Activated T-cell treated with anti-CD3 and anti-CD28 coated beads, Interleukin-2, amount 50 U/mL, for 72 hours (primary cell): ENCODE results near the gene LCMT1. TPM values are rescaled to one million over a fixed set of nuclear protein-coding genes. Genes with fewer than 3 reads are reported as not detected.

Source experiments
- ATAC-seq, 2 donors: fragments of 150-1000 bp; cut with Tn5 transposase; replicated peaks in 1 of 2; 2 replicates each; pipeline ENCODE4 v1.10.0; 2021; ENCODE audit warnings: moderate library complexity in 2 of 2, mild to moderate bottlenecking in 1 of 2
- DNase-seq, 2 donors: peaks; one replicate each; pipeline ENCODE4 v3.0.0; 2021 to 2022; ENCODE audit warnings: mixed read lengths in 1 of 2
- H3K27ac Mint-ChIP-seq: one replicate; pipeline ENCODE4 v1.8.0; 2022; ENCODE audit warnings: mild to moderate bottlenecking, moderate library complexity, mixed read lengths
- H3K27me3 Mint-ChIP-seq: one replicate; pipeline ENCODE4 v1.8.0; 2022; ENCODE audit warnings: low read depth, mixed read lengths
- H3K36me3 Mint-ChIP-seq, 2 donors: one replicate each; pipeline ENCODE4 v1.8.0; 2022; ENCODE audit warnings: mixed read lengths in 2 of 2, mild to moderate bottlenecking in 1 of 2; ENCODE audit not compliant: insufficient read depth in 2 of 2
- H3K4me1 Mint-ChIP-seq: one replicate; pipeline ENCODE4 v1.8.0; 2022; ENCODE audit warnings: low read depth, mixed read lengths
- H3K4me3 Mint-ChIP-seq, 2 donors: one replicate each; pipeline ENCODE4 v1.8.0; 2022; ENCODE audit warnings: mild to moderate bottlenecking in 2 of 2, mixed read lengths in 2 of 2, moderate library complexity in 2 of 2
- H3K9me3 Mint-ChIP-seq, 2 donors: one replicate each; pipeline ENCODE4 v1.8.0; 2022; ENCODE audit warnings: mixed read lengths in 2 of 2
- total RNA-seq, 2 donors: library from RNA; stranded (reverse); gene quantifications; one replicate each; pipeline ENCODE4 v1.2.3, GENCODE V29; 2022

The LCMT1 gene
- total RNA-seq, 2 donors from 2014 or later = 43.7 to 50.1 TPM

- ATAC-seq = peak in 1 of 2 donors; percentile 32
- H3K9me3 Mint-ChIP-seq = peaks cover 0 to 2% of the 10 kb centered on the region in 2 donors
- no peaks in the 10 kb centered on the region for H3K27me3 Mint-ChIP-seq
- H3K36me3 Mint-ChIP-seq = no peaks in the 10 kb centered on the region
- no peak overlapping the region for H3K4me3 Mint-ChIP-seq
- DNase-seq = no peak
- H3K4me1 Mint-ChIP-seq = no peaks in the 10 kb centered on the region
- no peak overlapping the region for H3K27ac Mint-ChIP-seq
These were observed 86.5 kb downstream of the LCMT1 start for GRCh38 chr16:25198021-25198420.

DNA sequence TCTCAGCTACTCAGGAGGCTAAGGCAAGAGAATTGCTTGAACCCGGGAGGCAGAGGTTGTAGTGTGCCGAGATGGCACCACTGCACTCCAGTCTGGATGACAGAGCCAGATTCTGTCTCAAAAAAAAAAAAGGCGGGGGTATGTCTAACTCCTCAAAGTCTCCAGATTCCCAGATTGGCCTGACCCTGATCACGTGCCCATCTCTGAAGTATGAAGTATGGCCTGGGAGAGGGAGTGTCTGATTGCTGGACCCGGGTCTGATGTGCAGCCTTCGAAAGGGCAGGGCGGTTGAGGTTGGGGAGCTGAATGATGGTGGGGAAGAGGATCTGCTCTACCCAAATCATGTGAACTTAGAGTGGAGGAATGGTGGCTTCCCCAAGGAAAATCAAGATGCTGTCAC lies 87.9 kb downstream of the LCMT1 start:
- no peak for DNase-seq
- H3K9me3 Mint-ChIP-seq = peaks cover 0 to 2% of the 10 kb centered on the region in 2 donors
- ATAC-seq = no peak
- no peak overlapping the region for H3K27ac Mint-ChIP-seq
- H3K36me3 Mint-ChIP-seq = no peaks in the 10 kb centered on the region
- H3K4me3 Mint-ChIP-seq = no peak overlapping the region
- no peaks in the 10 kb centered on the region for H3K27me3 Mint-ChIP-seq
- H3K4me1 Mint-ChIP-seq = no peaks in the 10 kb centered on the region

- no peaks in the 10 kb centered on the region for H3K9me3 Mint-ChIP-seq
- no peaks in the 10 kb centered on the region for H3K36me3 Mint-ChIP-seq
- ATAC-seq = peak; percentile 41 to 45
- peak in 1 of 2 donors; percentile 5 for DNase-seq
- peaks cover 5% of the 10 kb centered on the region for H3K4me1 Mint-ChIP-seq
- H3K4me3 Mint-ChIP-seq = no peak overlapping the region
- H3K27me3 Mint-ChIP-seq = no peaks in the 10 kb centered on the region
- H3K27ac Mint-ChIP-seq = no peak overlapping the region
These were observed 99.2 kb downstream of the LCMT1 start for GRCh38 chr16:25210758-25211157.

- peaks cover 5% of the 10 kb centered on the region for H3K4me1 Mint-ChIP-seq
- H3K27me3 Mint-ChIP-seq = no peaks in the 10 kb centered on the region
- H3K36me3 Mint-ChIP-seq = no peaks in the 10 kb centered on the region
- no peak overlapping the region for H3K27ac Mint-ChIP-seq
- ATAC-seq = no peak
- H3K9me3 Mint-ChIP-seq = no peaks in the 10 kb centered on the region
- no peak for DNase-seq
- H3K4me3 Mint-ChIP-seq = no peak overlapping the region
These were observed 101.1 kb downstream of the LCMT1 start for GRCh38 chr16:25212636-25213035.

- Mint-ChIP-seq H3K36me3 (no peaks in the 10 kb centered on the region), H3K4me1 (peaks cover 5% of the 10 kb centered on the region)
- ATAC-seq = no peak
These were observed 102.3 kb downstream of the LCMT1 start for GRCh38 chr16:25213709-25214397.

GRCh38 chr16:25217112-25217511 lies 105.6 kb downstream of the LCMT1 start:
- no peak for DNase-seq
- ATAC-seq = no peak
- Mint-ChIP-seq H3K27me3 (no peaks in the 10 kb centered on the region), H3K9me3 (no peaks in the 10 kb centered on the region), H3K4me1 (no peaks in the 10 kb centered on the region), H3K27ac (no peak overlapping the region), H3K4me3 (no peak overlapping the region), H3K36me3 (no peaks in the 10 kb centered on the region)

More at GRCh38 chr16:25213709-25214397, 102.3 kb downstream of the LCMT1 start:
- H3K27me3 Mint-ChIP-seq = no peaks in the 10 kb centered on the region
- no peak overlapping the region for H3K27ac Mint-ChIP-seq
- no peaks in the 10 kb centered on the region for H3K9me3 Mint-ChIP-seq
- no peak overlapping the region for H3K4me3 Mint-ChIP-seq
- DNase-seq = no peak

- DNase-seq (no peak), ATAC-seq (no peak)
- no peaks in the 10 kb centered on the region for H3K27me3 Mint-ChIP-seq
- no peaks in the 10 kb centered on the region for H3K4me1 Mint-ChIP-seq
- no peak overlapping the region for H3K4me3 Mint-ChIP-seq
- no peaks in the 10 kb centered on the region for H3K9me3 Mint-ChIP-seq
- no peaks in the 10 kb centered on the region for H3K36me3 Mint-ChIP-seq
- H3K27ac Mint-ChIP-seq = no peak overlapping the region
These were observed 106.4 kb downstream of the LCMT1 start for GRCh38 chr16:25217921-25218320.

DNA sequence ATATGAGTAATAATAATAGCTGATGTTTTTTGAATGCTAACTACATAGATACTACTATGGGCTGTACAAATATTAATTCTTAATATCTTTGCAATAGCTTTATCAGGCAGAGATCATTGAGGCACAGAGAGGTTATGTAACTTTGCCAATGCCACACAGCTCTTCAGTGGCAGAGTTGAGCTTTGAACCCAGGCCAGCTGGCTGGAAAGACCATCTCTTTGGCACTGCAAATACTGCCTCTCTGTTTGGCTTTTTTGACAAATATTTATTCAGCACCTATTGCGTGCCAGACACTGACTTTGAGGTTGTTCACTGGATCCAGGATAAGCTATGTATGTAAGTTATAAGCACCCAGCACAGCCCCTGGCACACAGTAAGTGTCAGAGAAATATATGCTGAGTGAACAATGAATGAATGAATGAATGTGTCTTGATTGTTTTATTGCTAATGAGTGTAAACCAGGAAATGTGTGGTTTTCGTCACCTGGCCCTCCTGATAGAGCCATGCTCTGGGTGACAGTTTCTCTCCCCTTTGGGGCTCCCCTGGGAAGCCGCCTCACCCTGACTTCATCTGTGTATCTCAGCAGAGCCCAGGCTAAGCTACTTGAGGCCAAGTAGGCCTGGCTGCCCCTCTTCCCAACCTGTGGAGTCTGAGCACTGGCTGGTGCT lies 107.7 kb downstream of the LCMT1 start:
- Mint-ChIP-seq H3K9me3 (no peaks in the 10 kb centered on the region), H3K4me3 (no peak overlapping the region), H3K27ac (no peak overlapping the region), H3K27me3 (no peaks in the 10 kb centered on the region), H3K36me3 (no peaks in the 10 kb centered on the region), H3K4me1 (no peaks in the 10 kb centered on the region)
- ATAC-seq (no peak), DNase-seq (no peak)

DNA sequence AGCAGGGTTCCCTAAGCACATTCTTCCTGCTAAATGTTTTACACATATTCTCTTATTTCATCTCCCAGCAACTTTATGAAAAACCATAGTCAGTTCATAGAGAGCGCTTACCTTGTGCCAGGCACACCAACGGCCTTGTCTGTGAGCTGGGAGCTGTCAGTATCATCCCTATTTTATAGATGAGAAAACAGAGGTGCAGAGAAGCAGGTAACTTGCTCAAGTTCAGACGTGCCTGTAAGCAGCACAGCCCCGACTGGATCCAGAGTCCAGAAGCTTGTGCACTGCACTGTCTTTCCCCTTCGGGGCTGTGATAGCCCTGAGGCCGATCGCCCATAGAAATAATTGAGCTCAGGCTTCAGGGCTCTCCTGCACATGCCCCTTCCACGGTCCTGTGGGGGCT lies 111.4 kb downstream of the LCMT1 start:
- peaks cover 7% of the 10 kb centered on the region for H3K4me1 Mint-ChIP-seq
- DNase-seq = no peak
- no peaks in the 10 kb centered on the region for H3K9me3 Mint-ChIP-seq
- no peaks in the 10 kb centered on the region for H3K27me3 Mint-ChIP-seq
- H3K36me3 Mint-ChIP-seq = no peaks in the 10 kb centered on the region
- no peak overlapping the region for H3K27ac Mint-ChIP-seq
- ATAC-seq = no peak
- no peak overlapping the region for H3K4me3 Mint-ChIP-seq

- Mint-ChIP-seq H3K27ac (no peak overlapping the region), H3K9me3 (no peaks in the 10 kb centered on the region), H3K27me3 (no peaks in the 10 kb centered on the region), H3K36me3 (no peaks in the 10 kb centered on the region), H3K4me3 (no peak overlapping the region), H3K4me1 (peaks cover 7% of the 10 kb centered on the region)
- DNase-seq (no peak), ATAC-seq (no peak)
These were observed 112.4 kb downstream of the LCMT1 start for GRCh38 chr16:25223964-25224363.

DNA sequence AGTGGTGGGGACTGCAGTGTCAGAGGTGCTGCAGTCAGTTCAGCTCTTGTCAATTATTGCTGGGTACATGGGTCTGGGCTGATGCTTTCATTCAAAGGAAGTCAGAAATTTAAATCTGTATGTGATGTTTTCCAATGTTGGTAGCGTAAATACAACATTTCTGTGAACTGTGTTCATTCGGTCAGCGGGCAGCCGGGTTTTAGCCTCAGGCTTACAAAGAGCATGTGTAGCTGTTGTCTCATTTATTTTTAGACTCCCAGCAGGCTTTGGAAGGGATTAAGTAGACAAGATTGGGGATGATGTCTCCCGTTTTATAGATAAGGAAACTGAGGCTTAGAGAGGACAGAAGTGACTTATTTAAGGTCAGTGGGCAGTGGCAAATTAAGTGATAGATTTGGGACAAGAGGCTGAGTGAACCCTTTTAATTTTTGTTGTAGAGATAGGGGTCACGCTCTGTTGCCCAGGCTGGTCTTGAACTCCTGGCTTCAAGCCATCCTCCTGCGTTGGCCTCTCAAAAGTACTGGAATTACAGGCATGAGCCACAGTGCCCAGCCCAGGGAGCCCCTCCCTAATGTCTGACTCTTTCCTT lies 113.3 kb downstream of the LCMT1 start:
- Mint-ChIP-seq H3K27me3 (no peaks in the 10 kb centered on the region), H3K4me3 (no peak overlapping the region), H3K27ac (no peak overlapping the region), H3K36me3 (no peaks in the 10 kb centered on the region), H3K4me1 (peaks cover 7% of the 10 kb centered on the region), H3K9me3 (no peaks in the 10 kb centered on the region)
- ATAC-seq = peak in 1 of 2 donors; percentile 23
- no peak for DNase-seq
